HEK293T (cell line): ENCODE results near the gene SSBP1.
"Not testable (repeated sequence)": the region's sequence is repeated elsewhere in the genome, so short reads cannot be mapped to it uniquely, and the experiment has no call there.

Experiments
- CTCF ChIA-PET: fragments of 350-600 bp; formaldehyde crosslinking; extraction: SDS; loops from one replicate; lab custom pipeline; 2021; ENCODE audit warnings: antibody characterized with exemption, inconsistent platforms; lab: Yijun Ruan, JAX
- POLR2A ChIA-PET: fragments of 350-600 bp; formaldehyde crosslinking; extraction: SDS; loops from one replicate; lab custom pipeline; 2020; ENCODE audit warnings: antibody characterized with exemption, inconsistent platforms; lab: Yijun Ruan, JAX
- DNase-seq: peaks from one replicate; pipeline ENCODE4 v3.0.0; 2012; ENCODE audit warnings: mixed read lengths; ENCODE audit errors: extremely low spot score
- ARNT ChIP-seq: fragments of 450-650 bp; IDR thresholded peaks from 2 replicates; pipeline ENCODE4 v1.6.1; 2017; ENCODE audit warnings: mild to moderate bottlenecking
- BHLHE40 ChIP-seq: fragments of 450-650 bp; IDR thresholded peaks from 2 replicates; pipeline ENCODE4 v1.6.1; 2016; ENCODE audit warnings: mild to moderate bottlenecking, moderate library complexity, borderline replicate concordance
- CTBP1 ChIP-seq: fragments of 450-650 bp; IDR thresholded peaks from 2 replicates; pipeline ENCODE4 v1.6.1; 2016; ENCODE audit warnings: borderline replicate concordance
- ELF4 ChIP-seq: fragments of 450-650 bp; IDR thresholded peaks from 2 replicates; pipeline ENCODE4 v1.6.1; 2017; ENCODE audit warnings: antibody characterized with exemption
- FOXA1 ChIP-seq: fragments of 450-650 bp; IDR thresholded peaks from 2 replicates; pipeline ENCODE4 v1.6.1; 2016; ENCODE audit warnings: mild to moderate bottlenecking
- FOXK2 ChIP-seq: fragments of 450-650 bp; IDR thresholded peaks from 2 replicates; pipeline ENCODE4 v1.6.1; 2016; ENCODE audit warnings: mild to moderate bottlenecking
- FOXM1 ChIP-seq: fragments of 450-650 bp; IDR thresholded peaks from 2 replicates; pipeline ENCODE4 v1.6.1; 2017; ENCODE audit warnings: mild to moderate bottlenecking, borderline replicate concordance
- HDGF ChIP-seq: fragments of 450-650 bp; IDR thresholded peaks from 2 replicates; pipeline ENCODE4 v1.6.1; 2017; ENCODE audit warnings: antibody characterized with exemption, borderline replicate concordance
- L3MBTL2 ChIP-seq: fragments of 450-650 bp; conservative IDR thresholded peaks from 2 replicates; pipeline ENCODE4 v1.6.1; 2016; ENCODE audit warnings: mild to moderate bottlenecking
- LEF1 ChIP-seq: fragments of 450-650 bp; IDR thresholded peaks from 2 replicates; pipeline ENCODE4 v1.6.1; 2017; ENCODE audit warnings: mild to moderate bottlenecking, borderline replicate concordance
- NFRKB ChIP-seq: fragments of 450-650 bp; IDR thresholded peaks from 2 replicates; pipeline ENCODE4 v1.6.1; 2016; ENCODE audit warnings: mild to moderate bottlenecking, moderate library complexity
- SP1 ChIP-seq: fragments of 450-650 bp; IDR thresholded peaks from 2 replicates; pipeline ENCODE4 v1.6.1; 2017
- SUZ12 ChIP-seq: fragments of 450-650 bp; IDR thresholded peaks from 2 replicates; pipeline ENCODE4 v1.6.1; 2016; ENCODE audit warnings: mild to moderate bottlenecking
- TARDBP ChIP-seq: fragments of 450-650 bp; IDR thresholded peaks from 2 replicates; pipeline ENCODE4 v1.6.1; 2016
- ZNF384 ChIP-seq: fragments of 450-650 bp; IDR thresholded peaks from 2 replicates; pipeline ENCODE4 v1.6.1; 2016
- TF ChIP-seq, protein P1 (sequence below): fragments of 450-650 bp; IDR thresholded peaks from 2 replicates; pipeline ENCODE4 v1.6.1; 2016

Gene SSBP1

DNA sequence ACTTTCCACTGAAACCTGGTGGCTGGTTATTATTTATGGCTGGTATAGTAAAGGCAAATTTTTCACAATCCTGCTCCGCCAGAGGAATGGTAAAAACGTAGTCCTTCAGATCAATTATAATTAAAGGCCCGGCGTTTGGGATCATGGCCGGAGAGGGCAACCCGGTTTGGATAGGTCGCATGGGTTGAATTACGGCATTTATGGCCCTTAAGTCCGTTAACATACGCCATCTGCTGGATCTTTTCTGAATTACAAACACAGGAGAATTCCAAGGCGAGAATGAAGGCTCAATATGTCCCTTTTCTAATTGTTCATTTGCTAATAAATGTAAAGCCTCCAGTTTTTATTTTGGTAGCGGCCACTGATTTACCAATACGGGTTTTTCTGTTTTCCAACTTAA, 14.5 kb downstream of the SSBP1 start:
- TF ChIP-seq ELF4 (no peak), FOXK2 (no peak), CTBP1 (no peak), SP1 (no peak), LEF1 (no peak), L3MBTL2 (no peak)
- CTCF ChIA-PET, result no interaction called here
- POLR2A ChIA-PET, result no interaction called here
- peak; percentile 27 for DNase-seq

GRCh38 chr7:141754939-141755338, 16.8 kb downstream of the SSBP1 start:
- ChIA-PET CTCF (interaction anchor here (0.9 kb wide), 1 partner anchor 17 kb away, joined by 4 read pairs; the partner anchor contains the start of gene SSBP1), POLR2A (no interaction called here)
- TF ChIP-seq NFRKB (no peak), L3MBTL2 (no peak), ELF4 (no peak), ARNT (no peak), HDGF (no peak), SUZ12 (no peak)
- DNase-seq, result peak; percentile 62

GRCh38 chr7:141763797-141764196, 25.6 kb downstream of the SSBP1 start, which contains the start of gene TAS2R3:
Gene TAS2R3, plus strand, starts transcription at chr7:141764097. Its CDS starts 62 bp downstream, at chr7:141764159.
- POLR2A ChIA-PET, result interaction anchor here (2.1 kb wide), 1 partner anchor 26 kb away, joined by 6 read pairs; the partner anchor contains the start of gene SSBP1
- CTCF ChIA-PET, result no interaction called here
- DNase-seq, result no peak
- TF ChIP-seq SUZ12 (no peak), ARNT (no peak), LEF1 (no peak), FOXA1 (no peak), ZNF384 (no peak), NFRKB (no peak), HDGF (no peak), SP1 (no peak)
- TF ChIP-seq, protein P1, sequence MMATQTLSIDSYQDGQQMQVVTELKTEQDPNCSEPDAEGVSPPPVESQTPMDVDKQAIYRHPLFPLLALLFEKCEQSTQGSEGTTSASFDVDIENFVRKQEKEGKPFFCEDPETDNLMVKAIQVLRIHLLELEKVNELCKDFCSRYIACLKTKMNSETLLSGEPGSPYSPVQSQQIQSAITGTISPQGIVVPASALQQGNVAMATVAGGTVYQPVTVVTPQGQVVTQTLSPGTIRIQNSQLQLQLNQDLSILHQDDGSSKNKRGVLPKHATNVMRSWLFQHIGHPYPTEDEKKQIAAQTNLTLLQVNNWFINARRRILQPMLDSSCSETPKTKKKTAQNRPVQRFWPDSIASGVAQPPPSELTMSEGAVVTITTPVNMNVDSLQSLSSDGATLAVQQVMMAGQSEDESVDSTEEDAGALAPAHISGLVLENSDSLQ, result no peak

- POLR2A ChIA-PET, CTCF ChIA-PET, DNase-seq: not testable (repeated sequence)
These were observed 32.0 kb downstream of the SSBP1 start for GRCh38 chr7:141770083-141770583.

DNA sequence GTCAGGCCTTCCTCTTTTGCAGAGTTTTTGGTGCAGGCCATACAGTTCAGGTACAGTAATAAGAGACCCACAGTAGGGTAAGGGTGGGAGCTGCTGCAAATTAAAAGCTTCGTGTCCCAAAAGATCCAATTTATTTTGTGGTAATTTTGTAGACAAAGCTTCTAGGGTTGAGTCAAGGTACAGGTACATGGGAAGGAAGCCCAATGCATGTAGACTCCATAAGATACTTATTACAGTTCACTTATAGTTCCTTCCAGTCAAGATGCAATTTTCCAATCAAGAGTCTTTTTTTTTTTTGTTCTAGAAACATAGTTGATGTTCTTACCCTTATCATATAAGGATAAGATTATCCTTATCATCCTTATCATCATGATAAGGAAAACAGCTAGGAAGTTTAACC, 38.2 kb downstream of the SSBP1 start, which contains the start of gene TAS2R4:
Gene TAS2R4 (plus strand): TSS at position 301 of the 400 bp plus-strand sequence. CDS start 1,815 bp downstream, outside the sequence.
- ChIA-PET CTCF (interaction anchor here (1.2 kb wide), 1 partner anchor 9 kb away, joined by 9 read pairs; no protein-coding TSS in a partner anchor), POLR2A (no interaction called here)
- TF ChIP-seq LEF1 (no peak), TARDBP (no peak), SP1 (no peak), CTBP1 (no peak), HDGF (no peak), ELF4 (no peak), ZNF384 (no peak), BHLHE40 (no peak), L3MBTL2 (no peak), FOXA1 (no peak), ARNT (no peak), NFRKB (no peak)
- TF ChIP-seq, protein P1, result no peak
- no peak for DNase-seq

- no peak for TF ChIP-seq FOXK2
- TF ChIP-seq BHLHE40, result no peak
- TF ChIP-seq FOXM1, result no peak
- ChIA-PET CTCF (interaction anchor here (0.6 to 1.5 kb wide), 11 partner anchors 8 to 150 kb away, joined by 3 to 9 read pairs (median 4); partner anchors contain the start of gene TAS2R4), POLR2A (interaction anchor here (1.8 kb wide), 1 partner anchor 25 kb away, joined by 4 read pairs; no protein-coding TSS in a partner anchor)
- DNase-seq, result peak; percentile 67
These were observed 47.8 kb downstream of the SSBP1 start for GRCh38 chr7:141785706-141786552.

- no peak for DNase-seq
- POLR2A ChIA-PET, result no interaction called here
- TF ChIP-seq FOXA1 (no peak), ARNT (no peak), BHLHE40 (no peak), L3MBTL2 (no peak), FOXK2 (no peak), LEF1 (no peak), FOXM1 (no peak)
- CTCF ChIA-PET, result no interaction called here
These were observed 50.1 kb downstream of the SSBP1 start for GRCh38 chr7:141788296-141788695.
